K562 (cell line): ENCODE results near the gene EYA3. TPM values are rescaled to one million over a fixed set of nuclear protein-coding genes. Genes with fewer than 3 reads are reported as not detected.

ENCODE experiments used
- ATAC-seq: fragments of 200-7000 bp; cut with Tn5 transposase; 3 replicates; pipeline ENCODE4 v1.9.1; 2020; ENCODE audit warnings: moderate library complexity
- BruUV-seq: library from RNA; stranded (reverse); fragments of 400-500 nt; replicated peaks from 2 replicates; lab custom pipeline; 2021; lab: Mats Ljungman, UMichigan
- CTCF ChIA-PET: fragments of 300-600 bp; formaldehyde crosslinking; extraction: SDS; loops from one replicate; lab custom pipeline; 2021; ENCODE audit warnings: low intra/inter-chr PET ratio; lab: Yijun Ruan, JAX
- POLR2A ChIA-PET: fragments of 300-600, 350-650 bp; sonication (Branson Sonifier 250); formaldehyde crosslinking; extraction: SDS; loops from one replicate; lab custom pipeline; 2021; ENCODE audit warnings: antibody characterized with exemption, inconsistent platforms; lab: Yijun Ruan, JAX
- DNase-seq, 4 experiments: peaks; one replicate each; pipeline versions ENCODE4 v3.0.0 to v3.0.0-alpha.2; 2011 to 2018; ENCODE audit warnings: low spot score in 3 of 4, mixed read lengths in 3 of 4; ENCODE audit errors: extremely low read depth in 1 of 4
- FAIRE-seq: peaks from 2 replicates; lab custom pipeline; 2011; peaks lifted over from hg19 to GRCh38; lab: Jason Lieb, UNC
- H2AFZ ChIP-seq: 2 replicates; pipeline ENCODE4 v1.6.0; 2011; ENCODE audit warnings: low read depth, low read length, control low read depth, inconsistent platforms
- H3K27ac ChIP-seq: fragments of 200-600 bp; 3 replicates; pipeline ENCODE4 v1.8.0; 2011; ENCODE audit warnings: low read depth, mild to moderate bottlenecking, control low read depth, inconsistent platforms, low read length, moderate library complexity, mixed read lengths; ENCODE audit errors: extremely low read depth
- H3K27me3 ChIP-seq, 2 experiments: fragments of 300-600 bp in 1 of 2; 2 replicates in 1 of 2; 3 replicates in 1 of 2; pipeline versions ENCODE4 v1.6.0 to v1.8.0; 2011; ENCODE audit warnings: inconsistent platforms in 2 of 2, low read length in 2 of 2, mild to moderate bottlenecking in 1 of 2, mixed read lengths in 1 of 2, moderate library complexity in 1 of 2; ENCODE audit not compliant: control insufficient read depth in 2 of 2, insufficient read depth in 2 of 2
- H3K36me3 ChIP-seq: fragments of 300-600 bp; 3 replicates; pipeline ENCODE4 v1.8.0; 2011; ENCODE audit warnings: mild to moderate bottlenecking, low read length, inconsistent platforms; ENCODE audit not compliant: control insufficient read depth, insufficient read depth
- H3K4me1 ChIP-seq, 2 experiments: fragments of 200-600 bp in 1 of 2; replicated peaks in 1 of 2; 2 replicates in 1 of 2; 3 replicates in 1 of 2; pipeline versions ENCODE4 v1.5.1 to v1.8.0; 2011; ENCODE audit warnings: inconsistent platforms in 2 of 2, low read length in 2 of 2, mild to moderate bottlenecking in 1 of 2, mixed read lengths in 1 of 2, moderate library complexity in 1 of 2; ENCODE audit not compliant: control insufficient read depth in 2 of 2, insufficient read depth in 2 of 2
- H3K4me2 ChIP-seq: 2 replicates; pipeline ENCODE4 v1.6.1; 2011; ENCODE audit warnings: low read length, control low read depth, inconsistent platforms, mixed read lengths; ENCODE audit not compliant: insufficient read depth
- H3K4me3 ChIP-seq: fragments of 200-600 bp; sonication (generic), shearing (Covaris generic); 2 replicates; pipeline ENCODE4 v1.5.1; 2016; ENCODE audit warnings: control low read depth, inconsistent platforms
- H3K79me2 ChIP-seq: fragments of 200-600 bp; 3 replicates; pipeline ENCODE4 v1.8.0; 2011; ENCODE audit warnings: low read length, inconsistent platforms; ENCODE audit not compliant: control insufficient read depth, insufficient read depth
- H3K9ac ChIP-seq, 2 experiments: 2 replicates each; pipeline versions ENCODE4 v1.6.0 to v1.6.1; 2011; ENCODE audit warnings: low read depth in 2 of 2, low read length in 2 of 2, control low read depth in 1 of 2, inconsistent platforms in 1 of 2, mild to moderate bottlenecking in 1 of 2, mixed read lengths in 1 of 2; ENCODE audit not compliant: insufficient read depth in 1 of 2
- H3K9me1 ChIP-seq: one replicate; pipeline ENCODE4 v1.6.0; 2011; ENCODE audit warnings: inconsistent platforms, mild to moderate bottlenecking, low read length, moderate library complexity; ENCODE audit not compliant: control insufficient read depth, insufficient read depth
- H3K9me3 ChIP-seq: replicated peaks from 2 replicates; pipeline ENCODE4 v1.5.1; 2011; ENCODE audit warnings: low read depth, low read length, inconsistent platforms; ENCODE audit not compliant: control insufficient read depth, insufficient read depth
- H4K20me1 ChIP-seq: replicated peaks from 2 replicates; pipeline ENCODE4 v1.6.1; 2011; ENCODE audit warnings: low read length, inconsistent platforms, mixed read lengths; ENCODE audit not compliant: control insufficient read depth, insufficient read depth
- CUX1 ChIP-seq: fragments of 200-800 bp; sonication (Bioruptor generic); IDR thresholded peaks from 2 replicates; pipeline ENCODE4 v1.6.1; 2016; ENCODE audit warnings: missing genetic modification characterization, missing compliant biosample characterization
- FOXK2 ChIP-seq, 2 experiments: fragments of 450-650 bp; IDR thresholded peaks in 1 of 2; conservative IDR thresholded peaks in 1 of 2; 2 replicates each; pipeline ENCODE4 v1.6.1; 2016; ENCODE audit warnings: low read depth in 2 of 2, mild to moderate bottlenecking in 1 of 2
- FUS ChIP-seq: fragments of 200-400 bp; formaldehyde crosslinking; optimal IDR thresholded peaks from 2 replicates; pipeline ENCODE3; 2017; ENCODE audit warnings: low read depth, low read length
- HES1 ChIP-seq: fragments of 450-650 bp; IDR thresholded peaks from 2 replicates; pipeline ENCODE4 v1.6.1; 2016; ENCODE audit warnings: low read depth, mild to moderate bottlenecking, moderate library complexity
- ILK ChIP-seq: fragments of 450-650 bp; IDR thresholded peaks from 2 replicates; pipeline ENCODE4 v1.6.1; 2016; ENCODE audit warnings: missing genetic modification characterization, low read depth, mild to moderate bottlenecking, missing compliant biosample characterization, moderate library complexity, borderline replicate concordance
- MCM2 ChIP-seq: fragments of 450-650 bp; IDR thresholded peaks from 2 replicates; pipeline ENCODE4 v1.6.1; 2017; ENCODE audit warnings: low read depth, mild to moderate bottlenecking
- MEIS2 ChIP-seq: fragments of 450-650 bp; IDR thresholded peaks from 2 replicates; pipeline ENCODE4 v1.6.1; 2014; ENCODE audit warnings: mild to moderate bottlenecking; ENCODE audit not compliant: partially characterized antibody
- RFX7 ChIP-seq: fragments of 250-450 bp; sonication (Bioruptor Pico); IDR thresholded peaks from 2 replicates; pipeline ENCODE4 v1.5.1; 2021; ENCODE audit warnings: mild to moderate bottlenecking
- SAFB2 ChIP-seq: fragments of 200-400 bp; formaldehyde crosslinking; IDR thresholded peaks from 2 replicates; pipeline ENCODE4 v1.6.1; 2018; ENCODE audit warnings: borderline replicate concordance, low read length, low read depth, moderate library complexity; ENCODE audit not compliant: severe bottlenecking
- SPI1 ChIP-seq: IDR thresholded peaks from 2 replicates; pipeline ENCODE4 v1.6.1; 2011; ENCODE audit warnings: low read depth, low read length, control low read depth, borderline replicate concordance
- U2AF1 ChIP-seq: fragments of 200-400 bp; formaldehyde crosslinking; optimal IDR thresholded peaks from 2 replicates; pipeline ENCODE3; 2017; ENCODE audit warnings: mild to moderate bottlenecking, low read depth, low read length, moderate library complexity
- UBTF ChIP-seq, 2 experiments: IDR thresholded peaks; 2 replicates each; pipeline ENCODE4 v1.6.1; 2012; ENCODE audit warnings: improper control_type of control experiment in 2 of 2, low read depth in 2 of 2, low read length in 2 of 2, borderline replicate concordance in 1 of 2
- ZBTB17 ChIP-seq: fragments of 450-650 bp; formaldehyde crosslinking; IDR thresholded peaks from 2 replicates; pipeline ENCODE4 v1.4.0; 2020; ENCODE audit warnings: mild to moderate bottlenecking
- ZC3H8 ChIP-seq: fragments of 450-650 bp; IDR thresholded peaks from 2 replicates; pipeline ENCODE4 v1.6.1; 2017
- WGBS: fragments of 100-300 bp; shearing (Covaris generic); methylation state at CpG from one replicate; pipeline ENCODE4 v1.1.6; 2016; ENCODE audit warnings: low coverage, mixed read lengths; ENCODE audit not compliant: insufficient coverage; ENCODE audit errors: missing lambda C conversion rate; 5-methylcytosine and 5-hydroxymethylcytosine counted together
- in situ Hi-C: fragments of 300-500 bp; cut with MboI; formaldehyde crosslinking; loops from 4 replicates; pipeline ENCODE4 v1.15.0; 2018; ENCODE audit warnings: inconsistent platforms, mixed read lengths
- intact Hi-C: fragments of 100-400 bp; cut with micrococcal nuclease; formaldehyde crosslinking; loops from 2 replicates; pipeline ENCODE4 v1.14.2; 2022
- polyA plus RNA-seq, 8 experiments: library from polyadenylated mRNA; depleted of rRNA in 4 of 8; stranded (reverse) in 5 of 8; unstranded in 3 of 8; fragments of >200 nt; fragmentation: Nextera tagmentation in 2 of 8; fragmentation: Illumina TruSeq in 1 of 8; extraction: Ambion mirVana in 2 of 8; extraction: Trizol in 1 of 8; gene quantifications; 2 replicates each; pipeline versions ENCODE4 v1.2.1 to v1.2.3, GENCODE V29; 2011 to 2014; ENCODE audit warnings: inconsistent platforms in 1 of 8, missing spikeins in 1 of 8
- total RNA-seq, 7 experiments: library from RNA; depleted of rRNA in 6 of 7; stranded (reverse); fragments of >200 nt in 6 of 7; fragmentation: Illumina TruSeq in 2 of 7; extraction: Trizol in 2 of 7; gene quantifications; 2 replicates each; pipeline versions ENCODE4 v1.2.1 to v1.2.3, GENCODE V29; 2011 to 2021; ENCODE audit warnings: low replicate concordance in 1 of 7

EYA3 gene
- total and polyA plus RNA-seq, 9 of the 15 experiments (the other 6 are each of a cell fraction or from before 2014, with no cell fraction given), result 21.7 to 64.0 (median 43.6) TPM

DNA sequence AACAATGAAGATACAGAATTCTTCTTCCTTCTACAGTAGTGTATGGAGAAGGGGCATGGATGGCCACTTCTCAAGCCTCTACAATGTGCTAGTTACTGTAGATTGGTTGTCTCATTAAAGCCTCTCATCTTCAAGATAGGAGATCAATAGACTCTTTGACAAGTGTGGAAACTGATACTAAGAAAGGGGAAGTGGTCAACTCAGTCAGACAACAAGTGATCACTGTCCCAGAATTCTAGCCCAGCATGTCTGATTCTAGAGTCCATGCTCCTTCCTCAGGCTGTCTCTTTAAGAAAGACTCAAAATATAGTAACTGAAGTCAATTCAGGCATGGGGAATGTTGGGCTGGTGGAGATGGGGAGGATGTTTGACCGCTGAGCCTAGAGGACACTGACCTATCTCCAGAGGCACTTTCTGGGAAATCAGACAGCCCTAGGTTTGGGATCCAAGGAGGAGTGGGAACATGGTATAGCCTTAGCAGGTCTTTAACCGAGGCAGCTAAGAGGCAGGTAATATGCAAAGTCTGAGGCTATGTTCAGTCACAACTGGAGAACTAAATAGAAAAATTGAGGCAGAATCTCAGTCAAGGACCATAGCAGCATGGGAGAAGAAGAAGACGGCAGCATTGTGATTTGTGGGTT, 39.3 kb upstream of the EYA3 start:
- peak overlapping the region; percentile 42 for H2AFZ ChIP-seq
- H3K9me1 ChIP-seq, result no peaks in the 10 kb centered on the region
- ATAC-seq (peak; percentile 37), DNase-seq (no peak), FAIRE-seq (no peak)
- H3K36me3 ChIP-seq, result no peaks in the 10 kb centered on the region
- H3K9ac ChIP-seq, result no peak overlapping the region
- intact Hi-C loops, result no loop called here
- ChIA-PET CTCF (no interaction called here), POLR2A (interaction anchor here (0.6 to 1.0 kb wide), 2 partner anchors 10 to 11 kb away, joined by 3 to 4 read pairs; no protein-coding TSS in a partner anchor)
- H3K9me3 ChIP-seq, result no peaks in the 10 kb centered on the region
- peaks cover 6 to 23% of the 10 kb centered on the region in 2 experiments; a peak in 4 of 5 replicates for H3K4me1 ChIP-seq
- in situ Hi-C loops, result loop anchor here (10.0 kb wide), 1 partner anchor 907 kb away; no protein-coding TSS in a partner anchor
- BruUV-seq, result no TSS peak
- H3K27ac ChIP-seq, result 0 out of 3 replicates have a peak overlapping the region, but pooled peaks have one; percentile 0
- 22% methylated on average over 3 of the region's 3 CpGs for WGBS
- H4K20me1 ChIP-seq, result no peaks in the 10 kb centered on the region
- no peak overlapping the region for H3K4me3 ChIP-seq
- no peak overlapping the region for H3K4me2 ChIP-seq
- H3K27me3 ChIP-seq, result no peaks in the 10 kb centered on the region; a peak in 1 of 5 replicates
- H3K79me2 ChIP-seq, result no peaks in the 10 kb centered on the region
- peak; percentile 97 for TF ChIP-seq SPI1
- peak; percentile 26 for TF ChIP-seq MEIS2
- TF ChIP-seq RFX7 (CRISPR knock-in tag), result no peak
- no peak for TF ChIP-seq UBTF (IDR thresholded peaks at IDR 0.05; ENCODE audit: borderline replicate concordance in 1 of 2, low read depth in 2 of 2, low read length in 2 of 2)
- TF ChIP-seq HES1, result no peak
- TF ChIP-seq ZBTB17, result no peak
- no peak for TF ChIP-seq SAFB2
- TF ChIP-seq ZC3H8, result no peak
- no peak for TF ChIP-seq MCM2
- TF ChIP-seq FUS, result no peak
- no peak for TF ChIP-seq FOXK2 (conservative IDR thresholded peaks at IDR 0.05 in 1 of 2, IDR thresholded peaks at IDR 0.05 in 1 of 2; ENCODE audit: low read depth in 2 of 2)
- no peak for TF ChIP-seq U2AF1
- TF ChIP-seq ILK (tag), result no peak
- TF ChIP-seq CUX1, result peak; percentile 74; the same call in 1 of the 2 replicates
